Cortex of kidney (tissue), 1 donor: Measurements from ENCODE around the gene TNFRSF8.
"Not testable (repeated sequence)": the region's sequence is repeated elsewhere in the genome, so short reads cannot be mapped to it uniquely, and the experiment has no call there.

Experiments
- DNase-seq: peaks from one replicate; lab custom pipeline; 2025; lab: John Stamatoyannopoulos, UW

TNFRSF8 gene

DNA sequence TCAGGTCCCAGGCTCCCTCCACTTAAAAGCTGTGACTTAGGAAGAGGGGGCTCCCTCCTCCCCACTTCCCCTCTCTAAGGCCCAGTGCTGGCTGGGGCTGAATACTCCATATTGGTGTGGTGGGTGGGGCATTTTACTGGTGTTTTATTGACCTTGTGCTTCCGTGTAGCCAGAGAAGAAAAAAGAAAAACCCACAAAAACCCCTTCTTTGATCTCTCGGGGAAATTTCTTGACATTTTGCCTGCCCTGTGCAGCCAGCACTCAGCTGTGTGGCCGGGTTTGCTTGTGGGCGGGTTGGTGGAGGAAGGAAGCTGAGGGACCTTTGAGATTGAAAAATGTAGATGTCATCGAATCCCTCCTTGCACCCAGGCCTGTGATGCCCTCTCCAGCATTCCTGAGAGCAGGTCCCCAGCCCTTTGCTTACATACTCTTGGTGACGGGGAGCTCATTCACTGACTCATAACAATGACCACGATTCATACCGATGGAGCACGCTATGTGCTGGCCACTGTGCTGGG is 24.8 kb downstream of the TNFRSF8 start:
- DNase-seq: no peak

DNA sequence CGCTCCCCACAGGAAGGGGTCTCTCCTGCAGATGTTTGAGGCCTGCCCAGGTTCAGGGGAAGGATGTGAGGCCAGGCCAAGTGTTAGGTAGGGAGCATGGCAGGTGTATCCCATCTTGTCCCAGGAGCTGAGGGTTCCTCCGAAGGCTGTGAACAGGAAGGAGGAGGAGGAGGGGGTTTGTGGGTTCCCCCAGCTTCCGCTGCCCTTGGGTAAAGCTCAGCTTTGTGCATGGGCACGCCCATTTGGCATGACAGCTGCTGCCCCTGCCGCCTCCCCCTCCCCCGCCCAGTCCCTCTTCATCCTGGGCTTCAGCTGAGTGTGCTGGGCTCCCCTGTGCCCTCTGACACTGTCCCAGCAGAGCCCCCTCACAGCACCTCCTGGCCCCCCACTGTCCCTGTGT is 25.5 kb downstream of the TNFRSF8 start:
- DNase-seq: no peak

DNA sequence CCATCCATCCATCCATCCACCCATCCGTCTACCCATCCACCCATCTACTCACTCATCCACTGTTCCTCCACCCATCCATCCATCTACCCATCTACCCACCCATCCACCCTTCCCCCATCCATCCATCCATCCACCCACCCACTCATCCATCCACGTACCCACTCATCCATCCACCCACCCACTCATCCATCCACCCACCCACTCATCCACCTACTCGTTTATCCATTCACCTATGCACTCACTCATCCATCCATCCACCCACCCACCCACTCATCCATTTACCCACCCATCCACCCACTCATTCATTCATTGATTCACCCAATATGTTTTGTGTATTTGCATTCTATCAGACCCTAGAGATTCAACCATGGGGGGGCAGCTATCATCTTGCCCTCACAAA is 27.2 kb downstream of the TNFRSF8 start:
- no peak for DNase-seq

DNA sequence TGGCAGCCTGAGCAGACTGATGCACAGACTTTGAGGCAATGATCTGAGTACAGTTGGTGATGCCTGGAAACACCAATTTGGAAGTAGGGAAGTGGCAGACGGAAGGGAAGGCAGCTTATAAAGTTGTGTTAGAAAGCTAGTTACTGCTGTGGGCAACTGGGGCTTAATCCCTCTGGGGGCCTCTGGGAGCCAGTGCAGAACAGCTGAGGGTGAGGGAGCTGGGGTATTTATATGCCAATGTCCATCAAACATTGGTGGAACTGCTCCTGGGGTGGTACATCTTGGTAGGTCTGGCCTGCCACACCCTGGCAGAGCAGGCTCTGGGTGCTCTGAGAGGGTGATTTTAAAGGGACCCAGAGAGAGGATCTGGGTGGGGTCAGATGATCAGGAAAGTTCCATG is 28.1 kb downstream of the TNFRSF8 start:
- DNase-seq: no peak

GRCh38 chr1:12094180-12094579 is 31.1 kb downstream of the TNFRSF8 start:
- no peak for DNase-seq

- DNase-seq: no peak
Observed at GRCh38 chr1:12095452-12096263, 32.6 kb downstream of the TNFRSF8 start.

DNA sequence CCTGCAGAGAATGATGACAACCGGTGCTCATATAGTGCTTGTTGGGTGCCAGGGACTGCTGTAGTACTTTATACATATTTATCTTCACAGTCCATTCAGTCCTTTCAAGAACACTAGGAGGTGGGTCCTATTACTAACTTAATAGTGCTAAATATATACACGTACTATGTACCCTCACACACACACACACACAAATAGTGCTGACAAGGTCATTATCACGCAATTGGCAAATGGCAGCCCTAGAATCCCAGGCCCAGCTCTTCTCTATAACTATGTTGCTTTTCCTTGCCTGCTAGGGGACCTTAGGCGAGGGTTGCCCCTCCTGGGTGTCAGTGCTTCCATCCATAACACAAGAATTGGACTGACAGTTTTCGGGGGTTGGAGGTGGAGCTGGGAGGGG is 33.5 kb downstream of the TNFRSF8 start:
- no peak for DNase-seq

DNA sequence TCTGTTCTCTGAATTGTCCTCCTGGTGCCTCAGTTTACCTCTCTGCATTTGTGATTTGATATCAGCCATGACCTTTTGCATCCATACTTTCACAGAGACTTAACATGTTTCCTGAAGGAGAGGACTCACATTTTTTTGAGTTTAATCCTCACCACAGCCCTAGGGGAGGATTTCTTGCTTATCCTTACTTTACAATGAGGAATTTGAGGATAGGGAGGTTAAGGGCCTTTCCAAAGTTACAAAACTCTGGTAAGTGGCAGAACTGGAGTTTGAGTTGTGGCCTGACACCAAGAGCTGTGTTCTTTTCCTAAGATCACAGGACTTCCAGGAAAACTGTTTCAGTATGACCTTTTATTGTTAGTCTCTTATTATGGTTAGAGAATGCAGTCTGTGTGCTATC is 34.2 kb downstream of the TNFRSF8 start:
- DNase-seq: no peak

DNA sequence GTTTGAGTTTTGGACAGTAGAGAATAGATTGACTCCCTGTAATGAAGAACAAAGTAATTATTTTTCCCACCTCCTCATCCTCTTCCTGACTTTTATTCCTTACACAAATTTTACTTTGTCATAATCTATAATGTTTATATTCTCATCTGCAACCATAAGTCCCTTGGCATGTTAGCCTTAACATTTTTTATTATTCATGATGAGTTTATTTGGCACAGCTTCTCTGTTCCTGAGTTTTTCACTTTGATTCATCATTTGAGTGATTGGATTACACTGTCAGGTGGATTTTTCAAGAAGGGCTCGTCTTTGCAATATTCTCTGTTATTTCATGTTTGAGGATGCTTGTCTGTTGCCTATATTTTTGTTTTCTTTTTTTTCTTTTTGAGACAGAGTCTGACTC is 35.7 kb downstream of the TNFRSF8 start:
- no peak for DNase-seq

GRCh38 chr1:12099610-12100009 is 36.5 kb downstream of the TNFRSF8 start:
- no peak for DNase-seq

- DNase-seq: no peak
Observed at GRCh38 chr1:12100071-12100470, 37.0 kb downstream of the TNFRSF8 start.

DNA sequence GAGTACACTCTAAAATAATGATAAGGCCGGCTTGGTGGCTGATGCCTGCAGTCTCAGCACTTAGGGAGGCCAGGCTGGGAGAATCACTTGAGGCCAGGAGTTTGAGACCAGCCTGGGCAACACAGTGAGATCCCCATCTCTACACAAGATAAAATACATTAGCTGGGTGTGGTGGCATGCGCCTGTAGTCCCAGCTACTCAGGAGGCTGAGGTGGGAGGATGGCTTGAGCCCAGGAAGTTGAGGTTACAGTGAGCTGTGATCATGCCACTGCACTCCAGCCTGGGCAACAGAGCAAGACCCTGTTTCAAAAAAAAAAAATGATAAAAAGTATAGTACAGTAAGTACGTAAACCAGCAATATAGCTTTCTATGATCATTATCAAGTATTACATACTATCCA is 38.0 kb downstream of the TNFRSF8 start:
- DNase-seq: not testable (repeated sequence)

GRCh38 chr1:12102066-12102465 is 39.0 kb downstream of the TNFRSF8 start:
- no peak for DNase-seq

DNA sequence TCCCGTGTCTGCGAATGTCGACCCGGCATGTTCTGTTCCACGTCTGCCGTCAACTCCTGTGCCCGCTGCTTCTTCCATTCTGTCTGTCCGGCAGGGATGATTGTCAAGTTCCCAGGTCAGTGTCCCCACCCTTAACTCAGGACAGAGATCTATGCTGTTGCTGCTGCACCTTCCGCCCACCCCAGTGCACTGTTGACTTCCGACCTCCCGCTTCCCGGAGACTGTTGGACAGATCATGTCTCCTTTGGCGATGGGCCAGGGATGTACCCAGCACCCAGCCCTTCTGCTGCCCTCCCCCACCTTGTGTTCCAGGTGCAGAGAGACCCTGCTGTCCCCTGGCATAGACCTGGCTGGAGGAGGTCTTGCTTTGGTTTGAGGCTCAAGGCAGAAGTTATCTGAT is 41.3 kb downstream of the TNFRSF8 start:
- DNase-seq: no peak

DNA sequence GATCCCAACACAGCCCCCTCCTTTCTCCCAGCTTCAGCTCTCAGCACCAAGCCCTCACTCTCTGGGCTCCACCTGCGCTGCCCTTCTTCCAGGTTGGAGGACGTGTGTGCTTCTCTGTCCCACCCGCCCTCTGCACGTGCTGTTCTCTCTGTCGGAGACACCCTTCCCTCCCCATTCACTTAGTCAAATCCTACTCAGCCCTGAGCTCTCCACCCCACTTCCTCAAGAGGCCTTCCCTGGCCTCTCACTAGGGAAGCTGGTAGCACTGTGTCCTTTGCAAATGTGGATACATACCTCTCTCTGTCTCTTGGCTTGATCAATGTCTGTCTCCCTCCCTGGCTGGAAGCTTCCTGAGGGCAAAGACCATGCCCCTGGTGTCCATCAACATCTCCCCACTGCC is 43.0 kb downstream of the TNFRSF8 start:
- DNase-seq: no peak

DNA sequence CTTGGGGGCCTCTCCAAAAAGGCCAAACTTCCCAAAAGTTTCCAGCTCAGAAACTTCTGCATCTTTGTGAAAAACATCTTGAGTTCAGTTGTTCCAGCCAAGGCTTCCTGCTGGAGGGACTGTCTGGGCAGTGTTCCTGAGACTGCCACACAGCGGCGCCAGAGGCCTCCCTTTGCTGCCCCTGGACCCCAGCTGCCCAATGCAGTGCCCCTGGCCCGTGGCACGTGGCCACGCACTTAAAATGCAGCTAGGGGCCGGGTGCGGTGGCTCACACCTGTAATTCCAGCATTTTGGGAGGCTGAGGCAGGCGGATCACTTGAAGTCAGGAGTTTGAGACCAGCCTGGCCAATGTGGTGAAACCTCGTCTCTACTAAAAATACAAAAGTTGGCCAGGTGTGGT is 43.8 kb downstream of the TNFRSF8 start:
- not testable (repeated sequence) for DNase-seq

DNA sequence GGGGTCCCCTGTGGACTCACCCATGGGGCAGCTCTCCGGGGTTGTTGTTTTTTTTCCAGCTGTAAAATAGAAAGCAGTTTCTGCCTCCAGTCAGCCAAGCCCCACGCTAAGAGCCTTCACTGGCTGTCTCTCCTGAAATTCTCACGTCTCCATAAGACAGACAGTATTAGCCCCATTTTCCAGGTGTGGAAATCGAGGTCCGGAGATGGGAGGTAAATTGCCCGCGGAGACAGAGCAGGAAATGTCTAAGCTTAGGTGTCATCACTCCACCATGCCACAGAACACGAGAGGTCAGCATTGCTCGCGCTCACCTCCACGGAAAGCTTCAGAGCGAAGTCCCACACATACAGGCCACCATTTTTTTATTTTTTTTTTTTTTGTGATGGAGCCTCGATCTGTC is 44.6 kb downstream of the TNFRSF8 start:
- no peak for DNase-seq

- no peak for DNase-seq
Observed at GRCh38 chr1:12109901-12110300, 46.8 kb downstream of the TNFRSF8 start.

- DNase-seq: no peak
Observed at GRCh38 chr1:12111741-12112140, 48.6 kb downstream of the TNFRSF8 start.

DNA sequence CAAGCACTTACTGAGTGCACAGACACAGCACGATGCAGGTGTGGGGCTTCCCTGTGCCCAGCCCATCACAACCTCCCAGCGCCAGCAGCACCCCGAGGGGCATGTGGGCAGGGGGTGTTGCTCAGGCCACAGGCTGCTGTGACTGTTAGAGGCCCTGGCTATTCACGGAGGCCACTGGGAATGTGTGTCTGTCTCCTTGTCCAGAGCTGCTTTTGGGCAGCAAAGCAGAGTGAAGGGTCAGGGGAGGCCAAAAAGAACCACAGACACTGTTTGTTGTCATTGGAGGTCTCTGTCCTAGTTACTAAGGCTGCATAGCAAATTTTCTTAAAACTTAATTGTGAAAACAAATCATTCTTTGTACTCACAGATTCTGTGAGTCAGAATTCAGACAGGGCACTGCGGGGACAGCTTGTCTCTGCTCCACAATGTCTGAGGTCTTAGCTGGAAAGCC is 49.6 kb downstream of the TNFRSF8 start:
- DNase-seq: no peak

DNA sequence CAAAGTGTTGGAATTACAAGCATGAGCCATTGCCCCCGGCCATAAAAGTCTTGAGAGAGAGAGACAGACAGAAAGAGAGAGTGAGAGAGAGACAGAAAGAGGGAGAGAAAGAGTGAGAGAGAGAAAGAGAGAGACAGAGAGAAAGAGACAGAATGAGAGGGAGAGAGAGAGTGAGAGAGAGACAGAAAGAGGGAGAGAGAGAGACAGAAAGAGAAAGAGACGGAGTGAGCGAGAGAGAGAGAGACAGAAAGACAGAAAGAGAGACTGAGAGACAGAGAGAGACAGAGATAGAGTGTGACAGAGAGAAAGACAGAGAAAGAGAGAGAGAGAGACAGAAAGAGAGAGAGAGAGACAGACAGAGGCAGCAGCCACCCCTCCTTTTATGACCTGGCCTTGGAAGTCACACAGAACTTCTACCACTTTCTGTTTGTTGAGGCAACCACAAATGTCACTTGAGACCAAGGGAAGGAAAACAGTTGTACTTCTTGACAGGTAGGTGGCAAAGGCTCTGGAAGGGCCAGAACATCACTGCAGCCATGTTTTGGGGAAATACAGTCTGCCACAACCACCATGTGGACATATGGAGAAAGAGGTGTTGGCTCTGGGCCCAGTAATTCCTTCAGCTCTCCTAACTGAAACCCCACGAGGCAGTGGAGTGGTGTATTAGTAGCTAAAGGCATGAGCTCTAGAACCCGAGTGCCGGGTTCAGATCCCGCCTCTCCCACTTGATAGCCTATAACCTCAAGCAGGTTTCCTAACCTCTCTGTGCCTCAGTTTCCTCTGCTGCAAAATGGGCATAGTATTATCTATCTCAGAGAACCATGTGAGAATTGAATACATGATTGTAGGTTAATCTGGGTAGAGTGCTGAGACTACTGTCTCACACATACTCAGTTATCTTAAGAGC is 50.6 kb downstream of the TNFRSF8 start:
- DNase-seq: no peak

DNA sequence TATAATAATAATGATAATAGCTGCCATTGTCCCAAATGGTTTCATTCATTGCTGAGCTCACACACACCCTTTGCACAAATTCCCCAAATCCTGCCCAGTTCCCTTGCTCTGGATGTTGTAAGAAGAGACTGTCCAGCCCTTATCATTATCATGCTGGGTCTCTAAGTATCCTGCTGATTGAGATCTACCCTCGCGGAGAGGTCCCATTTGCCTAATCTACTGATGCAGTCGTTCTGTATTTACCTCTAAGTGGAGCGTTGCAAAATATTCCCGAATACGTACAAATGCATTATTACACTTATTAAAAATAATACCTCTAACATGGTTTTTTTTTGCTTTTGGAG is 51.2 kb downstream of the TNFRSF8 start:
- DNase-seq: no peak

DNA sequence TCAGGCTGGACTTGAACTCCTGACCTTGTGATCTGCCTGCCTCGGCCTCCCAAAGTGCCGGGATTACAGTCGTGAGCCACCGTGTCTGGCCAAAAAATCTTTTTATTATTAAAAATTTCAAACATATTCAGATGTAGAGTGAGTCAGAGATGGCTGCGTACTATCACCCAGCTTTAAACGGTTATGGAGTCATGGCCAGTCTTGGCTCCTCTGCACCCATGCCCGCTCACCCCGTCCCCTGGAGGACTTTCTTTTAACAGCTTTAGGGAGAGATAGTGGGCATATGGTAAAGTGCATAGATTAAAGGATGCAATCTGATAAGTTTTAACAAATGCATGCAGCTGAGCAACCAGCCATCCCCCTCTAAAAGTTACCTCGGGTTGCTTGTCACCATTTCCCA is 51.8 kb downstream of the TNFRSF8 start:
- DNase-seq: no peak
